Measurements from ENCODE around the gene ZNF691. TPM values are rescaled to one million over a fixed set of nuclear protein-coding genes. Genes with fewer than 3 reads are reported as not detected.
"Not testable (repeated sequence)": the region's sequence is repeated elsewhere in the genome, so short reads cannot be mapped to it uniquely, and the experiment has no call there.

Gene ZNF691
- polyA plus RNA-seq, 1 of the 3 experiments (the other 2 are of a cell fraction), result 7.2 TPM

GRCh38 chr1:42861014-42861399 is 14.6 kb downstream of the ZNF691 start:
- Histone ChIP-seq H2AFZ (ENCODE audit: low read depth) (no peak overlapping the region), H3F3A (replicated peaks; ENCODE audit: insufficient read depth) (no peaks in the 10 kb centered on the region), H3K9ac (no peak overlapping the region), H3K36me3 (replicated peaks in 1 of 2; ENCODE audit: control insufficient read depth in 1 of 2, insufficient read depth in 2 of 2, low read length in 1 of 2) (no peaks in the 10 kb centered on the region), H3K27me3 (ENCODE audit: insufficient read depth) (no peaks in the 10 kb centered on the region; the same call in 1 of the 2 replicates), H3K4me2 (no peak overlapping the region), H3K4me1 (ENCODE audit: control insufficient read depth in 1 of 2, insufficient read depth in 2 of 2, low read depth in 1 of 2, low read length in 1 of 2) (no peaks in the 10 kb centered on the region), H3K79me2 (ENCODE audit: insufficient read depth) (no peaks in the 10 kb centered on the region), H3K4me3 (ENCODE audit: low read depth in 2 of 2, low read length in 1 of 2) (no peak overlapping the region), H3K27ac (ENCODE audit: low read depth in 2 of 2, low read length in 1 of 2) (no peak overlapping the region), H4K20me1 (ENCODE audit: insufficient read depth) (no peaks in the 10 kb centered on the region), H3K9me3 (no peaks in the 10 kb centered on the region), H3K9me2 (no peaks in the 10 kb centered on the region)
- no peak for TF ChIP-seq USF1 (IDR thresholded peaks at IDR 0.05; ENCODE audit: borderline replicate concordance, low read depth)
- TF ChIP-seq GATA2 (CRISPR knock-in tag; IDR thresholded peaks at IDR 0.05), result no peak
- TF ChIP-seq POLR2AphosphoS5 (IDR thresholded peaks at IDR 0.05; ENCODE audit: low read depth, low read length), result no peak
- no peak for TF ChIP-seq JUND (IDR thresholded peaks at IDR 0.05)
- TF ChIP-seq CTCF (IDR thresholded peaks at IDR 0.05), result no peak
- no peak for DNase-seq
- ChIA-PET CTCF (interaction anchor here (1.4 kb wide), 1 partner anchor 15 kb away, joined by 3 read pairs; the partner anchor contains the start of gene ZNF691), POLR2A (no interaction called here)

- H3K79me2 ChIP-seq (ENCODE audit: insufficient read depth), result no peaks in the 10 kb centered on the region
- H3K36me3 ChIP-seq (replicated peaks in 1 of 2; ENCODE audit: control insufficient read depth in 1 of 2, insufficient read depth in 2 of 2, low read length in 1 of 2), result no peaks in the 10 kb centered on the region
- 27% methylated on average over 5 of the region's 5 CpGs for WGBS (ENCODE audit: low lambda C conversion rate)
- no peaks in the 10 kb centered on the region for H3K4me1 ChIP-seq (ENCODE audit: control insufficient read depth in 1 of 2, insufficient read depth in 2 of 2, low read depth in 1 of 2, low read length in 1 of 2)
- no peaks in the 10 kb centered on the region for H3K9me3 ChIP-seq
- H3K27ac ChIP-seq (ENCODE audit: low read depth in 2 of 2, low read length in 1 of 2), result no peak overlapping the region
- no peak for TF ChIP-seq MAX (IDR thresholded peaks at IDR 0.05; ENCODE audit: low read depth)
- TF ChIP-seq NRF1 (IDR thresholded peaks at IDR 0.05; ENCODE audit: low read depth, low read length), result no peak
- no peak for TF ChIP-seq TEAD4 (IDR thresholded peaks at IDR 0.05; ENCODE audit: borderline replicate concordance, insufficient read depth)
- no peak for TF ChIP-seq IRF3 (IDR thresholded peaks at IDR 0.05; ENCODE audit: low read depth, low read length)
- no peak for TF ChIP-seq YY1 (IDR thresholded peaks at IDR 0.05; ENCODE audit: low read depth)
- no peak overlapping the region for H3K4me3 ChIP-seq (ENCODE audit: low read depth in 2 of 2, low read length in 1 of 2)
- H2AFZ ChIP-seq (ENCODE audit: low read depth), result no peak overlapping the region
- H3K9ac ChIP-seq, result no peak overlapping the region
- H4K20me1 ChIP-seq (ENCODE audit: insufficient read depth), result no peaks in the 10 kb centered on the region
- POLR2A ChIA-PET, result no interaction called here
- DNase-seq, result no peak
- no peaks in the 10 kb centered on the region for H3F3A ChIP-seq (replicated peaks; ENCODE audit: insufficient read depth)
- H3K27me3 ChIP-seq (ENCODE audit: insufficient read depth), result no peaks in the 10 kb centered on the region; the same call in 1 of the 2 replicates
- H3K4me2 ChIP-seq, result no peak overlapping the region
- H3K9me2 ChIP-seq, result no peaks in the 10 kb centered on the region
- CTCF ChIA-PET, result interaction anchor here (1.7 kb wide), 1 partner anchor 14 kb away, joined by 4 read pairs; no protein-coding TSS in a partner anchor
Observed at GRCh38 chr1:42866549-42866948, 20.1 kb downstream of the ZNF691 start.

- H3K79me2 ChIP-seq (ENCODE audit: insufficient read depth); H3K9me2 ChIP-seq; H2AFZ ChIP-seq (ENCODE audit: low read depth); H3F3A ChIP-seq (replicated peaks; ENCODE audit: insufficient read depth); H3K36me3 ChIP-seq (replicated peaks in 1 of 2; ENCODE audit: control insufficient read depth in 1 of 2, insufficient read depth in 2 of 2, low read length in 1 of 2); H3K27me3 ChIP-seq (ENCODE audit: insufficient read depth); H3K9ac ChIP-seq; POLR2A ChIA-PET; CTCF ChIA-PET; H3K27ac ChIP-seq (ENCODE audit: low read depth in 2 of 2, low read length in 1 of 2); H3K4me1 ChIP-seq (ENCODE audit: control insufficient read depth in 1 of 2, insufficient read depth in 2 of 2, low read depth in 1 of 2, low read length in 1 of 2); H3K4me3 ChIP-seq (ENCODE audit: low read depth in 2 of 2, low read length in 1 of 2); DNase-seq; H3K9me3 ChIP-seq; H3K4me2 ChIP-seq; H4K20me1 ChIP-seq (ENCODE audit: insufficient read depth): not testable (repeated sequence)
- WGBS (ENCODE audit: low lambda C conversion rate), result 9% methylated on average over 3 of the region's 4 CpGs
Observed at GRCh38 chr1:42868466-42868865, 22.1 kb downstream of the ZNF691 start.

GRCh38 chr1:42869254-42869653 is 22.8 kb downstream of the ZNF691 start:
- H3K4me2 ChIP-seq; H3K9me3 ChIP-seq; H3K27ac ChIP-seq (ENCODE audit: low read depth in 2 of 2, low read length in 1 of 2); H3K36me3 ChIP-seq (replicated peaks in 1 of 2; ENCODE audit: control insufficient read depth in 1 of 2, insufficient read depth in 2 of 2, low read length in 1 of 2); H3K27me3 ChIP-seq (ENCODE audit: insufficient read depth); H3K4me1 ChIP-seq (ENCODE audit: control insufficient read depth in 1 of 2, insufficient read depth in 2 of 2, low read depth in 1 of 2, low read length in 1 of 2); H3K79me2 ChIP-seq (ENCODE audit: insufficient read depth); CTCF ChIA-PET; H3K9me2 ChIP-seq; DNase-seq; POLR2A ChIA-PET; H4K20me1 ChIP-seq (ENCODE audit: insufficient read depth); H3F3A ChIP-seq (replicated peaks; ENCODE audit: insufficient read depth); H3K4me3 ChIP-seq (ENCODE audit: low read depth in 2 of 2, low read length in 1 of 2); H3K9ac ChIP-seq; H2AFZ ChIP-seq (ENCODE audit: low read depth): not testable (repeated sequence)
- 32% methylated on average over 2 of the region's 2 CpGs for WGBS (ENCODE audit: low lambda C conversion rate)
